ENCODE measurements around the gene ZNF789.

Gene ZNF789

DNA sequence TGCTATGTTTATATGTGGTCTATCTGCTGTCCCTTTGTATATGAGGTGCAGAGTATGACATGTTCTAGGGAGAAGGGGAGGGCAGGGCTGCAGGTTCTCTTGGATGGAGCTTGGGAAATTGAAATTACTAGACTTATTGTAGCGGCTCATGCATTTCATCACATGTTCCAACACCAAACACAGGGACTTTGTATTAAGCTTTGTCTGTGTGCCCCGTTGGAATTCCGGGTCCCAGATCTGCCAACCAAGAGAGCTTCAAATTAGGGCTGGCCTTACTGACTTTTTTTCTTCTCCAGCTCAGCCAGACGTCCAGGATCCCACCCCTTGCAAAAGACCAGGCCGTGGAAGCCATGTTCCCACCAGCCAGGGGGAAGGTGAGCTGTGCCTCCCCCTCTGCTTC lies 3.4 kb downstream of the ZNF789 start:
- TF ChIP-seq, protein P1, sequence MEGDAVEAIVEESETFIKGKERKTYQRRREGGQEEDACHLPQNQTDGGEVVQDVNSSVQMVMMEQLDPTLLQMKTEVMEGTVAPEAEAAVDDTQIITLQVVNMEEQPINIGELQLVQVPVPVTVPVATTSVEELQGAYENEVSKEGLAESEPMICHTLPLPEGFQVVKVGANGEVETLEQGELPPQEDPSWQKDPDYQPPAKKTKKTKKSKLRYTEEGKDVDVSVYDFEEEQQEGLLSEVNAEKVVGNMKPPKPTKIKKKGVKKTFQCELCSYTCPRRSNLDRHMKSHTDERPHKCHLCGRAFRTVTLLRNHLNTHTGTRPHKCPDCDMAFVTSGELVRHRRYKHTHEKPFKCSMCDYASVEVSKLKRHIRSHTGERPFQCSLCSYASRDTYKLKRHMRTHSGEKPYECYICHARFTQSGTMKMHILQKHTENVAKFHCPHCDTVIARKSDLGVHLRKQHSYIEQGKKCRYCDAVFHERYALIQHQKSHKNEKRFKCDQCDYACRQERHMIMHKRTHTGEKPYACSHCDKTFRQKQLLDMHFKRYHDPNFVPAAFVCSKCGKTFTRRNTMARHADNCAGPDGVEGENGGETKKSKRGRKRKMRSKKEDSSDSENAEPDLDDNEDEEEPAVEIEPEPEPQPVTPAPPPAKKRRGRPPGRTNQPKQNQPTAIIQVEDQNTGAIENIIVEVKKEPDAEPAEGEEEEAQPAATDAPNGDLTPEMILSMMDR (IDR thresholded peaks at IDR 0.05; ENCODE audit: unreplicated experiment in 3 of 3): no peak
- H3K27ac Mint-ChIP-seq: no peak overlapping the region
- H3K4me3 Mint-ChIP-seq: peak overlapping the region in 1 of 3 experiments; percentile 35
- H3K9me3 Mint-ChIP-seq: no peaks in the 10 kb centered on the region
- peaks cover 10% of the 10 kb centered on the region for H3K4me1 Mint-ChIP-seq
- peaks cover 22% of the 10 kb centered on the region for H3K36me3 Mint-ChIP-seq (ENCODE audit: low read depth)
- H3K27me3 Mint-ChIP-seq (ENCODE audit: low read depth): peaks cover 5% of the 10 kb centered on the region

DNA sequence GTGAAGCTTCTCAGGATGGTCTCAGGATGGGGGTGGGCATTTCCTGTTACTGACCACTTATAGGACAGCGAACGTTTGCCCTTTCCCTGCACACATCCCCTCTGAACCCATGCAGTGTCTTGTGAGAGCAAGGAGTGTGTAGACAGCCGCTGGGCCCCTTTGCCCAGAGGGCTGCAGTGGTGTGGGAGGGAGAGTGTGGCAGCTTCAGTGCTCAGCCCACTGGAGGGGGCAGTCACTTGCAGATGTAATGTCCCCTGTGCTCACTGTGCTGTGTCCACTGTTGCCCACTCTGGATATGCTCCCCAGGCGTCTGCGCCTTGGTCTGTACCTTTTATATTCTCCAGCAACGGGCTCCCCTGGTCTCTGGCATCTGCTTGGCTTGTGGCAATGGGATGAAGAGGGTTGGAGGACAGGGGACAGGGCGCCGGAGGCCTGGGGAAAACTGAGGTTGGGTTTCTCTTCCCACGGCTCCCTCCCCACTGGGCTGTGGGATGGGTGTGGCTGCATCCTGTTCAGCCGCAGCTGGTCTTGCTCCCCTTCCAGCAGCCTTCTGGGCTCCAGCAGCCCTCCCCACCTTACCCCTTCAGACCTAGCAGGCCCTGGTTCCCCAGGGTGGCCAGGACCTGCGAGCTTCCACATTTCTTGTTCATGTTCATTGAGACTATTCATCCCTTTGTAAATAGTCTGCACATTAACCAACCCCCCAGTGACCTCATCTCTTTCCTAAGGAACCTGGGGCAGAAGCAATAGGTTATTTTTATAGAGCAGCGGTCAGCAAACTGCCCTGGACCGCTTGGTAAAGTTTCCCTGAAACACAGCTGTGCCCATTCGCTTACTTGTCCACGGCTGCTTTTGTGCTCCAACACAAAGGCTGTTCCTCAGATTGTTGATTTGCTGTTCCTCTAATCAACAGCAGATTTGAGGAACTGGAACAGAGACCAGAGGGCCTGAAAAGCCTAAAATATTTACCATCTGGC lies 6.1 kb downstream of the ZNF789 start:
- TF ChIP-seq, protein P1 (IDR thresholded peaks at IDR 0.05; ENCODE audit: unreplicated experiment in 3 of 3): no peak

DNA sequence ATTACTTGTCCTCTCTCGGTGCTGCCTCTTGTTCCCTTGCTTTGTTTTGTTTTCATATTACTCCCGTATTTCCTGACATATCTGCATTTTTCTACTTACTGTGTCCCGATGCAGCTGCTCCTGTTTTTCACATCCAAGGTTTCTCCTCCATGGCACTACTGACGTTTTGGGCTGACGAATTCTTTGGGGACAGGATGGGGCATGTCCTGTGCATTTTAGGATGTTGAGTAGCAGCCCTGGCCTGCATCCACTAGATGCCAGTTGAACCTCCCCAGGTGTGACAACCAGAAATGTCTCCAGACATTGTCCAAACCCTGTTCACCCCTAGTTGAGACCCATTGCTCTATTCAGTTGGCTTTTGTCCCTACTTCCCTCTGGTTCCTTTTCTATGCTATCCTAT lies 12.4 kb downstream of the ZNF789 start:
- Mint-ChIP-seq H3K27me3 (ENCODE audit: low read depth) (no peaks in the 10 kb centered on the region), H3K36me3 (ENCODE audit: low read depth) (peaks cover 40% of the 10 kb centered on the region), H3K9me3 (no peaks in the 10 kb centered on the region), H3K4me1 (no peaks in the 10 kb centered on the region), H3K4me3 (no peak overlapping the region), H3K27ac (no peak overlapping the region)
- TF ChIP-seq, protein P1 (IDR thresholded peaks at IDR 0.05; ENCODE audit: unreplicated experiment in 3 of 3): no peak

More for the DNA sequence above, 6.1 kb downstream of the ZNF789 start:
- Mint-ChIP-seq H3K36me3 (ENCODE audit: low read depth) (peaks cover 31% of the 10 kb centered on the region), H3K4me1 (no peaks in the 10 kb centered on the region), H3K27me3 (ENCODE audit: low read depth) (no peaks in the 10 kb centered on the region), H3K4me3 (no peak overlapping the region), H3K9me3 (no peaks in the 10 kb centered on the region), H3K27ac (no peak overlapping the region)

DNA sequence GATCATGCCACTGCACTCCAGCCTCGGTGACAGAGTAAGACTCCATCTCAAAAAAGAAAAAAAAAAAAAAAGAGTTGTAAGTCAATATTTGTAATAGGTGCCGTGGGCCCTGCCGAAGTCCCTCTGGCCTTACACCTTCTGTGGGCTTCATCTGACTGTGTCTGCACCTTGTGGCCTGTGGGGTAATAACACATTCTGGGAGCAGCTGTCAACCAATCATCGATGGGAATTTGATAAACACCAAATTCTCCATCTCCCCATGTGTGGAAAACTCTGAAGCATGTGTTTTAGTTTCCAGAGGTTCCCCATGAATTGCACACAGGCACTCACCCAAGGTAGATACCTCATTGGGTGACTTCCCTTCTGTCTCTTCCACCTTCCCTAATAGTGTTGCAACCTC lies 16.5 kb downstream of the ZNF789 start:
- H3K9me3 Mint-ChIP-seq: peaks cover 16% of the 10 kb centered on the region
- peaks cover 56% of the 10 kb centered on the region for H3K36me3 Mint-ChIP-seq (ENCODE audit: low read depth)
- TF ChIP-seq, protein P1 (IDR thresholded peaks at IDR 0.05; ENCODE audit: unreplicated experiment in 3 of 3): no peak
- no peak overlapping the region for H3K27ac Mint-ChIP-seq
- no peaks in the 10 kb centered on the region for H3K4me1 Mint-ChIP-seq
- H3K4me3 Mint-ChIP-seq: no peak overlapping the region
- H3K27me3 Mint-ChIP-seq (ENCODE audit: low read depth): no peaks in the 10 kb centered on the region

DNA sequence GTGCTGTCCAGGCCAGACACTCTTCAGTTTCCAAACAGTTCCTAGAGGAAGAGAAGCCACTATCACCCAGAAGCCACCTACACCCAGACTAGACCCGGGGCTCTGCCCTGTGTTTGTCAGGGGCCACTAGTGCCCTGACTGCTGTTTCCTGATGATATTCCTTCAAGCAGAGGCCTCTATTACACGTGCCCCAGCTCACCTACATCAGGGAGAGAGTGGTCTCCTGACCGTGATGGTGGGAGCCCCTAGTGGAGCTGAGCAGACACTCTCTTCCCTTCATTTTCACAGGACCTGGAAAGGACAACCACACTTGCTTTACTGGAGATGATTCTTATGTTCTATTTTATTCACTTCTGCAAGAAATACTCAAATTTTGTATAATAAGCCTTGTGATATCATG lies 18.2 kb downstream of the ZNF789 start:
- Mint-ChIP-seq H3K36me3 (ENCODE audit: low read depth) (peaks cover 62% of the 10 kb centered on the region), H3K4me3 (no peak overlapping the region), H3K27ac (no peak overlapping the region), H3K4me1 (no peaks in the 10 kb centered on the region), H3K9me3 (peaks cover 18% of the 10 kb centered on the region), H3K27me3 (ENCODE audit: low read depth) (no peaks in the 10 kb centered on the region)
- TF ChIP-seq, protein P1 (IDR thresholded peaks at IDR 0.05; ENCODE audit: unreplicated experiment in 3 of 3): no peak

Data from nephron (organoid).